ENCODE data around the gene TMEM63B. TPM values are rescaled to one million over a fixed set of nuclear protein-coding genes. Genes with fewer than 3 reads are reported as not detected.
A peak's percentile ranks its signal among the peaks of the same experiment; 100 is the strongest.

The TMEM63B gene
- total and polyA plus RNA-seq, 9 of the 15 experiments (the other 6 are each of a cell fraction or from before 2014, with no cell fraction given), result 0.14 to 39.4 (median 14.4) TPM

DNA sequence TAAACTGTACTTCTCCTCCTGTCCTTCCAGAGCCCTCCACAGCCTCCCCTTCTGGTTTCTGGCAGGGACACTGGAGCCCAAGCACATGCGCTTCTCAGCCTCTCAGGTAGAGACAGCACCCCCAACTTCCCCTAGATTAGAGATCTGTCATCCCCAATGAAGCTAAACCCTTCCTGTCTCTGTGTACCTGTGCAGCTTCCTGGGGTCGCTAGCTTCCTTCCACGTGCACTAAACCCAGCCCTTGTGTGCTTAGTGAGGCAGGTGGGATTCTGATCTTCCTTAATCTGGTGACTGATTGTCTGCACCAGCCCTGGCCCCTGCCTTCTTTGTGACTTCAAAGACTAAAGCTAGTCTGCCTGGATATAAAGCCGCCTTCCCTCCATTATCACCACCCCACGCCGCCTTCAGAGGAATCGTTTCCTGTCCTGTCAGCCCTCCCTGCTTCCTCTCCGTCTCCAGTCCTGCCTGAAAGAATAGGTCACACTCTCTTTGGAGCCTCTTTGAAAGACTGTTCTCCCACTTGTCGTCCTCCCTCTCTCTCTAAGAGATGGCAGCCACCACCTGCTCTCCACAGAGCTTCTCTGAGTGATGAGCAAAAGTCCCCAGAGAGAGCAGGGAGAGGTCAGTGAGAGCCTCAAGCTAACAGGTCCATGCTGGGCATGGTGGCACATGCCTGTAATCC, 58.7 kb downstream of the TMEM63B start (continued):
- TF ChIP-seq, protein P1, sequence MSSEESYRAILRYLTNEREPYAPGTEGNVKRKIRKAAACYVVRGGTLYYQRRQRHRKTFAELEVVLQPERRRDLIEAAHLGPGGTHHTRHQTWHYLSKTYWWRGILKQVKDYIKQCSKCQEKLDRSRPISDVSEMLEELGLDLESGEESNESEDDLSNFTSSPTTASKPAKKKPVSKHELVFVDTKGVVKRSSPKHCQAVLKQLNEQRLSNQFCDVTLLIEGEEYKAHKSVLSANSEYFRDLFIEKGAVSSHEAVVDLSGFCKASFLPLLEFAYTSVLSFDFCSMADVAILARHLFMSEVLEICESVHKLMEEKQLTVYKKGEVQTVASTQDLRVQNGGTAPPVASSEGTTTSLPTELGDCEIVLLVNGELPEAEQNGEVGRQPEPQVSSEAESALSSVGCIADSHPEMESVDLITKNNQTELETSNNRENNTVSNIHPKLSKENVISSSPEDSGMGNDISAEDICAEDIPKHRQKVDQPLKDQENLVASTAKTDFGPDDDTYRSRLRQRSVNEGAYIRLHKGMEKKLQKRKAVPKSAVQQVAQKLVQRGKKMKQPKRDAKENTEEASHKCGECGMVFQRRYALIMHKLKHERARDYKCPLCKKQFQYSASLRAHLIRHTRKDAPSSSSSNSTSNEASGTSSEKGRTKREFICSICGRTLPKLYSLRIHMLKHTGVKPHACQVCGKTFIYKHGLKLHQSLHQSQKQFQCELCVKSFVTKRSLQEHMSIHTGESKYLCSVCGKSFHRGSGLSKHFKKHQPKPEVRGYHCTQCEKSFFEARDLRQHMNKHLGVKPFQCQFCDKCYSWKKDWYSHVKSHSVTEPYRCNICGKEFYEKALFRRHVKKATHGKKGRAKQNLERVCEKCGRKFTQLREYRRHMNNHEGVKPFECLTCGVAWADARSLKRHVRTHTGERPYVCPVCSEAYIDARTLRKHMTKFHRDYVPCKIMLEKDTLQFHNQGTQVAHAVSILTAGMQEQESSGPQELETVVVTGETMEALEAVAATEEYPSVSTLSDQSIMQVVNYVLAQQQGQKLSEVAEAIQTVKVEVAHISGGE (CRISPR knock-in tag; IDR thresholded peaks at IDR 0.05), result no peak
- TF ChIP-seq SMARCC2 (IDR thresholded peaks at IDR 0.05; ENCODE audit: low read depth) (no peak), NRF1 (conservative IDR thresholded peaks at IDR 0.05 in 1 of 2, IDR thresholded peaks at IDR 0.05 in 1 of 2) (peak in 1 of 2 experiments; percentile 37; a peak in 2 of 4 replicates), CCAR2 (IDR thresholded peaks at IDR 0.05; ENCODE audit: low read depth, low read length) (no peak), TEAD4 (IDR thresholded peaks at IDR 0.05; ENCODE audit: low read length) (no peak), TEAD4 (CRISPR knock-in tag; IDR thresholded peaks at IDR 0.05; ENCODE audit: borderline replicate concordance) (no peak), ATF7 (IDR thresholded peaks at IDR 0.05) (no peak), HDAC8 (tag; IDR thresholded peaks at IDR 0.05) (0 out of 2 replicates have a peak, but pooled peaks have one; percentile 39), ZNF644 (tag; IDR thresholded peaks at IDR 0.05; ENCODE audit: low read depth) (no peak)
- TF ChIP-seq, protein P2, sequence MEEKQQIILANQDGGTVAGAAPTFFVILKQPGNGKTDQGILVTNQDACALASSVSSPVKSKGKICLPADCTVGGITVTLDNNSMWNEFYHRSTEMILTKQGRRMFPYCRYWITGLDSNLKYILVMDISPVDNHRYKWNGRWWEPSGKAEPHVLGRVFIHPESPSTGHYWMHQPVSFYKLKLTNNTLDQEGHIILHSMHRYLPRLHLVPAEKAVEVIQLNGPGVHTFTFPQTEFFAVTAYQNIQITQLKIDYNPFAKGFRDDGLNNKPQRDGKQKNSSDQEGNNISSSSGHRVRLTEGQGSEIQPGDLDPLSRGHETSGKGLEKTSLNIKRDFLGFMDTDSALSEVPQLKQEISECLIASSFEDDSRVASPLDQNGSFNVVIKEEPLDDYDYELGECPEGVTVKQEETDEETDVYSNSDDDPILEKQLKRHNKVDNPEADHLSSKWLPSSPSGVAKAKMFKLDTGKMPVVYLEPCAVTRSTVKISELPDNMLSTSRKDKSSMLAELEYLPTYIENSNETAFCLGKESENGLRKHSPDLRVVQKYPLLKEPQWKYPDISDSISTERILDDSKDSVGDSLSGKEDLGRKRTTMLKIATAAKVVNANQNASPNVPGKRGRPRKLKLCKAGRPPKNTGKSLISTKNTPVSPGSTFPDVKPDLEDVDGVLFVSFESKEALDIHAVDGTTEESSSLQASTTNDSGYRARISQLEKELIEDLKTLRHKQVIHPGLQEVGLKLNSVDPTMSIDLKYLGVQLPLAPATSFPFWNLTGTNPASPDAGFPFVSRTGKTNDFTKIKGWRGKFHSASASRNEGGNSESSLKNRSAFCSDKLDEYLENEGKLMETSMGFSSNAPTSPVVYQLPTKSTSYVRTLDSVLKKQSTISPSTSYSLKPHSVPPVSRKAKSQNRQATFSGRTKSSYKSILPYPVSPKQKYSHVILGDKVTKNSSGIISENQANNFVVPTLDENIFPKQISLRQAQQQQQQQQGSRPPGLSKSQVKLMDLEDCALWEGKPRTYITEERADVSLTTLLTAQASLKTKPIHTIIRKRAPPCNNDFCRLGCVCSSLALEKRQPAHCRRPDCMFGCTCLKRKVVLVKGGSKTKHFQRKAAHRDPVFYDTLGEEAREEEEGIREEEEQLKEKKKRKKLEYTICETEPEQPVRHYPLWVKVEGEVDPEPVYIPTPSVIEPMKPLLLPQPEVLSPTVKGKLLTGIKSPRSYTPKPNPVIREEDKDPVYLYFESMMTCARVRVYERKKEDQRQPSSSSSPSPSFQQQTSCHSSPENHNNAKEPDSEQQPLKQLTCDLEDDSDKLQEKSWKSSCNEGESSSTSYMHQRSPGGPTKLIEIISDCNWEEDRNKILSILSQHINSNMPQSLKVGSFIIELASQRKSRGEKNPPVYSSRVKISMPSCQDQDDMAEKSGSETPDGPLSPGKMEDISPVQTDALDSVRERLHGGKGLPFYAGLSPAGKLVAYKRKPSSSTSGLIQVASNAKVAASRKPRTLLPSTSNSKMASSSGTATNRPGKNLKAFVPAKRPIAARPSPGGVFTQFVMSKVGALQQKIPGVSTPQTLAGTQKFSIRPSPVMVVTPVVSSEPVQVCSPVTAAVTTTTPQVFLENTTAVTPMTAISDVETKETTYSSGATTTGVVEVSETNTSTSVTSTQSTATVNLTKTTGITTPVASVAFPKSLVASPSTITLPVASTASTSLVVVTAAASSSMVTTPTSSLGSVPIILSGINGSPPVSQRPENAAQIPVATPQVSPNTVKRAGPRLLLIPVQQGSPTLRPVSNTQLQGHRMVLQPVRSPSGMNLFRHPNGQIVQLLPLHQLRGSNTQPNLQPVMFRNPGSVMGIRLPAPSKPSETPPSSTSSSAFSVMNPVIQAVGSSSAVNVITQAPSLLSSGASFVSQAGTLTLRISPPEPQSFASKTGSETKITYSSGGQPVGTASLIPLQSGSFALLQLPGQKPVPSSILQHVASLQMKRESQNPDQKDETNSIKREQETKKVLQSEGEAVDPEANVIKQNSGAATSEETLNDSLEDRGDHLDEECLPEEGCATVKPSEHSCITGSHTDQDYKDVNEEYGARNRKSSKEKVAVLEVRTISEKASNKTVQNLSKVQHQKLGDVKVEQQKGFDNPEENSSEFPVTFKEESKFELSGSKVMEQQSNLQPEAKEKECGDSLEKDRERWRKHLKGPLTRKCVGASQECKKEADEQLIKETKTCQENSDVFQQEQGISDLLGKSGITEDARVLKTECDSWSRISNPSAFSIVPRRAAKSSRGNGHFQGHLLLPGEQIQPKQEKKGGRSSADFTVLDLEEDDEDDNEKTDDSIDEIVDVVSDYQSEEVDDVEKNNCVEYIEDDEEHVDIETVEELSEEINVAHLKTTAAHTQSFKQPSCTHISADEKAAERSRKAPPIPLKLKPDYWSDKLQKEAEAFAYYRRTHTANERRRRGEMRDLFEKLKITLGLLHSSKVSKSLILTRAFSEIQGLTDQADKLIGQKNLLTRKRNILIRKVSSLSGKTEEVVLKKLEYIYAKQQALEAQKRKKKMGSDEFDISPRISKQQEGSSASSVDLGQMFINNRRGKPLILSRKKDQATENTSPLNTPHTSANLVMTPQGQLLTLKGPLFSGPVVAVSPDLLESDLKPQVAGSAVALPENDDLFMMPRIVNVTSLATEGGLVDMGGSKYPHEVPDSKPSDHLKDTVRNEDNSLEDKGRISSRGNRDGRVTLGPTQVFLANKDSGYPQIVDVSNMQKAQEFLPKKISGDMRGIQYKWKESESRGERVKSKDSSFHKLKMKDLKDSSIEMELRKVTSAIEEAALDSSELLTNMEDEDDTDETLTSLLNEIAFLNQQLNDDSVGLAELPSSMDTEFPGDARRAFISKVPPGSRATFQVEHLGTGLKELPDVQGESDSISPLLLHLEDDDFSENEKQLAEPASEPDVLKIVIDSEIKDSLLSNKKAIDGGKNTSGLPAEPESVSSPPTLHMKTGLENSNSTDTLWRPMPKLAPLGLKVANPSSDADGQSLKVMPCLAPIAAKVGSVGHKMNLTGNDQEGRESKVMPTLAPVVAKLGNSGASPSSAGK (IDR thresholded peaks at IDR 0.05), result peak; percentile 41
- TF ChIP-seq, protein P3, sequence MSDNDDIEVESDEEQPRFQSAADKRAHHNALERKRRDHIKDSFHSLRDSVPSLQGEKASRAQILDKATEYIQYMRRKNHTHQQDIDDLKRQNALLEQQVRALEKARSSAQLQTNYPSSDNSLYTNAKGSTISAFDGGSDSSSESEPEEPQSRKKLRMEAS (CRISPR knock-in tag; IDR thresholded peaks at IDR 0.05), result peak; percentile 16; the same call in 1 of the 2 replicates
